SK-N-MC (cell line): Measurements from ENCODE around the gene CRMP1.

Experiments used
- DNase-seq: peaks from one replicate; pipeline ENCODE4 v3.0.0-alpha.2; 2011; ENCODE audit warnings: low read depth, low spot score
- H3K27ac ChIP-seq: fragments of 200-600 bp; sonication (generic); 2 replicates; pipeline ENCODE4 v1.5.1; 2016; ENCODE audit warnings: mixed run types
- H3K36me3 ChIP-seq: fragments of 200-600 bp; sonication (generic); 2 replicates; pipeline ENCODE4 v1.6.1; 2017; ENCODE audit warnings: antibody characterized with exemption, low read length, mixed read lengths; ENCODE audit not compliant: insufficient read depth
- H3K4me3 ChIP-seq: fragments of 200-600 bp; sonication (generic); 2 replicates; pipeline ENCODE4 v1.5.1; 2016
- H3K9ac ChIP-seq: fragments of 200-600 bp; sonication (generic); 2 replicates; pipeline ENCODE4 v1.8.0; 2017; ENCODE audit warnings: mixed run types, mixed read lengths; ENCODE audit not compliant: insufficient read length
- H3K9me3 ChIP-seq: fragments of 200-600 bp; sonication (generic); 2 replicates; pipeline ENCODE4 v1.6.1; 2017; ENCODE audit warnings: low read depth, mild to moderate bottlenecking, antibody characterized with exemption, low read length, moderate library complexity, mixed read lengths
- EZH2 ChIP-seq: fragments of 200-600 bp; sonication (generic); IDR thresholded peaks from one replicate; pipeline ENCODE4 v1.6.1; 2017; ENCODE audit warnings: antibody characterized with exemption
- FOXP2 ChIP-seq: optimal IDR thresholded peaks from 2 replicates; pipeline ENCODE3; 2011; ENCODE audit warnings: mild to moderate bottlenecking, moderate library complexity; ENCODE audit not compliant: insufficient read depth; ENCODE audit errors: extremely low read length, control extremely low read depth
- POLR2AphosphoS5 ChIP-seq: IDR thresholded peaks from 2 replicates; pipeline ENCODE4 v1.6.1; 2012; ENCODE audit warnings: mild to moderate bottlenecking, low read depth, low read length, borderline replicate concordance

The CRMP1 gene

DNA sequence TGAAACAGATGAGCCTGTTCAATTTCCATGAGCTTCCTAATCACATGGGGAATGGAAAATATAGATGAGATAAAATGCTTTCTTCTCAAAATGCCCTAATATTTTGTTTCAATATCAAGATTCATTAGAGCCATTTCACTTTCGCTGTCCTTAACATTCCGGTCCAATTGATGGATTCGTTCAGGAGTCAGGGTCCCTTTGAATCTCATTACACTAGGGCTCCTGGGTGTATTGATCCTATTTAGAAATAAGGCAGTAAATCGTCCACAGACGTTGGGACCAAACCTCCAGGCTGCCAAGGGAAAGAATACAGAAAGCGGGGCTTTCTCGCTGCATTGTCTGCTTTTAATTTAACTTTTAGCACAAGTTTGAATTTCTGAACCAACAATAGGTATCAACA lies 20.6 kb upstream of the CRMP1 start:
- no peaks in the 10 kb centered on the region for H3K9me3 ChIP-seq
- no peak overlapping the region for H3K27ac ChIP-seq
- no peak overlapping the region for H3K4me3 ChIP-seq
- no peaks in the 10 kb centered on the region for H3K36me3 ChIP-seq
- H3K9ac ChIP-seq: no peak overlapping the region
- TF ChIP-seq EZH2 (no peak), FOXP2 (no peak), POLR2AphosphoS5 (no peak)
- DNase-seq: no peak

DNA sequence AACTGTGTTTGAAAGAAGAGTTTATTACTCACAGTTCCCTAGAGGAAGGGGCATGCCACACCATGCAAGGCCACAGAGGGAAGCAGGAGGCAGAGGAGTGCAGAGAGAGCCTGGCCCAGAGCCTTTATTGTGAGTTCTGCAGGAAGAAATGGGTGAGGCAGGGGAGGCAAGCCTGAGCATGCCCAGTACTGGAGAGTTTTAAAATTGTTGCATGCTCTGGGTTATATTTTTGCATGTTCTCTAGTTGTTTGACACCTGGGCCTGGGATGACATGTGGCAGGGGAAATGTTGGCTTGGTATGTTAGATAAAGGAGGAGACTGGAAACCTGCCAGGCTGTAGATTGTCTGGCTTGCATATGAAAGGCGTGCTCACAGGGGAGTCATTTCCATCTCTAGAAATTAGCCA lies 19.7 kb upstream of the CRMP1 start:
- Histone ChIP-seq H3K4me3 (no peak overlapping the region), H3K9me3 (no peaks in the 10 kb centered on the region), H3K36me3 (no peaks in the 10 kb centered on the region), H3K9ac (no peak overlapping the region), H3K27ac (no peak overlapping the region)
- TF ChIP-seq FOXP2 (no peak), POLR2AphosphoS5 (no peak), EZH2 (no peak)
- DNase-seq: no peak

- H3K9me3 ChIP-seq: no peaks in the 10 kb centered on the region
- TF ChIP-seq POLR2AphosphoS5: no peak
- no peak for TF ChIP-seq EZH2
- TF ChIP-seq FOXP2: no peak
- no peak overlapping the region for H3K9ac ChIP-seq
- H3K4me3 ChIP-seq: no peak overlapping the region
- no peak overlapping the region for H3K27ac ChIP-seq
- no peak for DNase-seq
- no peaks in the 10 kb centered on the region for H3K36me3 ChIP-seq
These were observed 16.1 kb upstream of the CRMP1 start for GRCh38 chr4:5908876-5909427.

DNA sequence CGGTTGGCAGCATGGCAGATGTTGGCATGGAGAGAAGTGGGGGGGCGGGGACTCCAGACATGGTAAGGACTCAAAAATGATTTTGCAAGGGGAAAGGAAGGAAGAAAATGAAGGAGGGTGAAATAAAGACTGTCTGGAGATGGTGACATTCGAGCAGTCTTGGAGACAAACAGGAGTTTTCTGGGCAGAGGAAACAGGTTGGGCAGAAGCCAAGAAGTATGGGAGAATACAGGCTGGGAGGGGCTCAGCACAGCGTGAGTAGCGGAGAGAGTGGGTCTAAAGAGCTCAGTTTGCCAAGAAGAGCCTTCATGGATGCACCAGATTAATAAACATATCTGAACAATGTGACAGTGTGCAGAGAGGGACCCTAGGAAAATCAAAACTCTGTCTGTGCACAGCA lies 13.3 kb upstream of the CRMP1 start:
- no peak overlapping the region for H3K9ac ChIP-seq
- H3K36me3 ChIP-seq: no peaks in the 10 kb centered on the region
- no peak for DNase-seq
- H3K9me3 ChIP-seq: no peaks in the 10 kb centered on the region
- no peak overlapping the region for H3K4me3 ChIP-seq
- no peak overlapping the region for H3K27ac ChIP-seq
- TF ChIP-seq EZH2: no peak
- TF ChIP-seq FOXP2: no peak

GRCh38 chr4:5905714-5906113 lies 12.8 kb upstream of the CRMP1 start:
- H3K9me3 ChIP-seq: no peaks in the 10 kb centered on the region

GRCh38 chr4:5900844-5901243 lies 8.0 kb upstream of the CRMP1 start:
- no peaks in the 10 kb centered on the region for H3K36me3 ChIP-seq
- H3K9me3 ChIP-seq: no peaks in the 10 kb centered on the region
- H3K27ac ChIP-seq: no peak overlapping the region
- DNase-seq: no peak
- no peak overlapping the region for H3K9ac ChIP-seq
- H3K4me3 ChIP-seq: no peak overlapping the region
- TF ChIP-seq FOXP2: no peak
- TF ChIP-seq POLR2AphosphoS5: no peak

More at GRCh38 chr4:5905714-5906113, 12.8 kb upstream of the CRMP1 start:
- Histone ChIP-seq H3K9ac (no peak overlapping the region), H3K4me3 (no peak overlapping the region), H3K36me3 (no peaks in the 10 kb centered on the region), H3K27ac (no peak overlapping the region)
- DNase-seq: no peak
- TF ChIP-seq FOXP2 (no peak), POLR2AphosphoS5 (no peak), EZH2 (no peak)

- no peak for DNase-seq
- Histone ChIP-seq H3K36me3 (no peaks in the 10 kb centered on the region), H3K9ac (no peak overlapping the region), H3K4me3 (no peak overlapping the region), H3K9me3 (no peaks in the 10 kb centered on the region), H3K27ac (no peak overlapping the region)
- no peak for TF ChIP-seq POLR2AphosphoS5
- TF ChIP-seq EZH2: no peak
- TF ChIP-seq FOXP2: no peak
These were observed 7.0 kb upstream of the CRMP1 start for GRCh38 chr4:5899881-5900280.

DNA sequence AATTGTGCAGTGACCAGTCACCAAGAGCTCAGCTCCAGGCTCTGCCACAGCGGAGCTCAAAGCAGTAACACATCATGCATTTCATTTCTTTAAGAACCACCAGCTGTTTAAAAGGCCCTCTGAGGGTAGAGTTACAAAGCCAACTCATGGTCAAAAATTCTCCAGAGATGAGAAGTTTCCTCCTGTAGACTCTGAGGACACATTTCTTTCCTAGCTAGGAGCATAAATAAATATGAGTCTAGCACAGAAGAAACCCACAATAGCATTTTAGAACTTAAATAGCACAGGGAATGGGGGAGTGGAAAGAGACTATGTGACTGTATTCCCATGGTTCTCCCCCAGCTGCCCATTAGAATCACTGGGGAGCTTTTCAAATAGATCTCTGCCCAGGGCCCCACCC lies 6.5 kb upstream of the CRMP1 start:
- H3K9me3 ChIP-seq: no peaks in the 10 kb centered on the region
- H3K27ac ChIP-seq: no peak overlapping the region
- TF ChIP-seq POLR2AphosphoS5: no peak
- TF ChIP-seq EZH2: no peak
- no peak for TF ChIP-seq FOXP2
- no peak overlapping the region for H3K9ac ChIP-seq
- DNase-seq: no peak
- H3K4me3 ChIP-seq: no peak overlapping the region
- H3K36me3 ChIP-seq: no peaks in the 10 kb centered on the region

- no peak overlapping the region for H3K9ac ChIP-seq
- H3K9me3 ChIP-seq: no peaks in the 10 kb centered on the region
- DNase-seq: no peak
- TF ChIP-seq EZH2 (no peak), FOXP2 (no peak)
- no peaks in the 10 kb centered on the region for H3K36me3 ChIP-seq
- no peak overlapping the region for H3K27ac ChIP-seq
- no peak overlapping the region for H3K4me3 ChIP-seq
These were observed 4.8 kb upstream of the CRMP1 start for GRCh38 chr4:5897674-5898073.
